A673 (cell line): ENCODE measurements around the gene NCAM2.

Experiments used
- CTCF ChIP-seq: fragments of 300-800, 200-600 bp; sonication (generic); conservative IDR thresholded peaks from 2 replicates; pipeline ENCODE4 v1.5.1; 2017; ENCODE audit warnings: low read depth, mild to moderate bottlenecking, antibody characterized with exemption, low read length, moderate library complexity, mixed read lengths
- EZH2 ChIP-seq: fragments of 200-600 bp; sonication (generic); IDR thresholded peaks from 2 replicates; pipeline ENCODE4 v1.6.1; 2017; ENCODE audit warnings: borderline replicate concordance, low read depth, mild to moderate bottlenecking, mixed read lengths, antibody characterized with exemption, low read length; ENCODE audit not compliant: poor library complexity, severe bottlenecking

- TF ChIP-seq CTCF (no peak), EZH2 (no peak)
Observed at GRCh38 chr21:21001591-21002100, 3.4 kb downstream of the NCAM2 start.
